Stimulated activated CD8-positive, alpha-beta memory T cell treated with anti-CD3 and anti-CD28 coated beads, Interleukin-12 subunit alpha, Interleukin-12 subunit beta, amount 100 ng/mL, for 4 hours (primary cell): Measurements from ENCODE around the gene RSPH9.

Source experiments
- DNase-seq: peaks from one replicate; pipeline ENCODE4 v3.0.0-alpha.2; 2020; ENCODE audit warnings: low read depth

RSPH9 gene

DNA sequence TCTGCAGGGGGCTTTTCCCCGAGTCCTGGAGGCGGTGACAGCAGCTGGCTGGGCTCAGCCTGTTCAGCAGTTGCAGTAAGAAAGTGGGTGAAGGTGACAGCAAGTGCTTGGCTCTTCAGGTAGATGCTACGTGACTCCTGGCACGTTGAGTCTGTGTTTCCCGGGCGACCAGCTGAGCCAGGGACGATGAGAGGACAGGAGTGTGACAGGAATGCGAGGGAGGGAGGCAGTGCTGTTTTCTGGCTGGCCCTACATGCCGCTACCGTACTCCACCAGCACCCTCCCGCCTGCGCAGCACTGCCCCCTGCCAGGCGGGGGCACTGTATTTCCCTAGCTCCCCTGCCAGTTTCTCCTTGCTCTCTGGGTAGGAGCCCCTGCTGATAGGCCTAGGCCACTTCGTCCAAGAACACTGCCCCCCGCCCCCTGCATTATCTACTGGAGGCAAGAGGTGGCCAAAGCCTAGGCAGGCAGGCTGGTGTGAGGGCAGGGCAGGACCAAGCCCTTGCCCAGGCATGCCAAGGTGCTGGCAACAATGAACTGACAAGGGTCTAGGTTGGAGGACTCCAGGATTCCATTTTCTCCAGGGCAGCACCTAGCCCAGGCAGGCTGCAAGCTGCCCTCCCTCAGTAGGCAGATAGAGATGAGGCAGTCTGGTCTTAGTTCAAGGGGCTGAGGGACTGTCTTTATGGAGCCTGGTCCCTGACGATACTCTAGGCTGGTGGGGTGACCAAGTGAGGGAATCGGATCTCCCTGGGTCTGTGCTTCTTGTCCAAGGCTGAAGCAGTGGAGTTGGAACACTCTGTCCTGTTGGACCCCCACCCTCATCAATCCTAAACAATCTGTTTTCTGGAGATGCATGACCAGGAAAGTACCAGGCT, 23.6 kb downstream of the RSPH9 start:
- DNase-seq, result no peak

DNA sequence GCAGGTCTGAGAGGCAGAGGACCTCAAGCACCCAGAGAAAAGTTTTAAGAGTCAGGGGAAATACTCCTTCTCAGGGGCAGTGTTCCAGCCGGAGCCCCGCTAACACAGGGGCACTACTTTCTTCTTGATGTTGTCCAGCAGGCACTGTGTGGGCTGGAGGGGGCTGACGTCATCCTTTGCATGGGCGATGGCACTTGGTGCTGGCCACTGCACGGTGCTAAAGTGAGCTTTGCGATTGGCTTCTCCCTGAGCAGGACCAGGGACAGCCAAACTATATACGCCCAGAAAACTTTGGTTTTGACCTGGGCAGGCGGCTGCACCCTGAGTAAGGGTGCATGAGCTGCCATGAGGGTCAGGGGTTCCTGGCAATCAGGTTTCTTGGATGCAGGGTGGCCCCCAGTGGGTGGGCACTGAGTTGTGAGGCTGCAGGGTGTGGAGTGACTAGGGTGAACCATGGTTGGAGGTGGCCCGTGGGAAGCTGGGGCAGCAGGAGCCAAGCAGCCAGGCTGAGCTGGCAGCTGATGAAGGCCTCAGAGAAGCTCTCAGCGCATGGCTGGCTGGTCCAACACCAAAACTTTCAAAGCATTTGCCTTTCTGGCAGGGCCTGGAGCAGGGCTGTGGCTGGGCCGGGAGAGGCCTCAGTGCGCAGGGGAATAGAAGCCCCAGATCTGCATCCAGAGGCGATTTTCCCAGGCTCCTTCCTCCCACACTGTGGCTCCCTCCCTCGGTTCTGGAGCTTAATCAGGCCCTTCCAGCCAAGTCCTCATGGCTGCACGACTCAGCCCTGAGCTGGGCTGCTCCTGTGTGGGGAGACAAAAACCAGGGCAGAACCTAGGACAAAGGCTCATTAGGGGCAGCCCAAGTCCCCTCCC, 24.4 kb downstream of the RSPH9 start:
- DNase-seq, result no peak

DNA sequence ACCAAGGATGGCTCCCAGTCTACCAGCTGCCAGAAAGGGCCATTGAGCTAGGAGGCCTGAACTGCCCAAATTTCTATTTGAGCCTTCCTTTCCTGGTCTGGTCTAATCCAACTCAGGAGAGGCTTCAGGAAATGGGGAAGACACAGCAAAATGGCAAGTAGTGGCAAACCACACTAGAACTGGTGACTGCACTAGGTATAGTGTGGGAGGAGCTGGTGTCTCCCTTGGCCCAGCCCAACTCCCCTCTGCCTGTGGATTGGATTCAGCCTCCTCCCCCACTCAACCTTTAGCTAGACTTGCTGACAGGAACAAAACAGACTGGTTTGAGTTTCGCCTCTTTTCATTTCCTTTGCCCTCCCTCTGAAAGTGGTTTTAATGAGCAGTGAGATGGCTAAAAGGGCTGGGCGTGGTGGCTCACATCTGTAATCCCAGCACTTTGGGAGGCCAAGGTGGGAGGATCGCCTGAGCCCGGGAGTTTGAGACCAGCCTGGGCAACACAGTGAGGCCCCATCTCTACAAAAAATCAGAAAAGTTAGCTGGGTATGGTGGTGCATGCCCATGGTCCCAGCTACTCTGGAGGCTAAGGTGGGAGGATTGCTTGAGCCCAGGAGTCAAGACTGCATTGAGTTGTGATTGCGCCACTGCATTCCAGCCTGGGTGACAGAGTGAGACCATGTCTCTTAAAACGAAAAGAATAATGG, 25.2 kb downstream of the RSPH9 start:
- DNase-seq, result no peak

GRCh38 chr6:43670623-43670986, 25.8 kb downstream of the RSPH9 start:
- DNase-seq, result no peak

DNA sequence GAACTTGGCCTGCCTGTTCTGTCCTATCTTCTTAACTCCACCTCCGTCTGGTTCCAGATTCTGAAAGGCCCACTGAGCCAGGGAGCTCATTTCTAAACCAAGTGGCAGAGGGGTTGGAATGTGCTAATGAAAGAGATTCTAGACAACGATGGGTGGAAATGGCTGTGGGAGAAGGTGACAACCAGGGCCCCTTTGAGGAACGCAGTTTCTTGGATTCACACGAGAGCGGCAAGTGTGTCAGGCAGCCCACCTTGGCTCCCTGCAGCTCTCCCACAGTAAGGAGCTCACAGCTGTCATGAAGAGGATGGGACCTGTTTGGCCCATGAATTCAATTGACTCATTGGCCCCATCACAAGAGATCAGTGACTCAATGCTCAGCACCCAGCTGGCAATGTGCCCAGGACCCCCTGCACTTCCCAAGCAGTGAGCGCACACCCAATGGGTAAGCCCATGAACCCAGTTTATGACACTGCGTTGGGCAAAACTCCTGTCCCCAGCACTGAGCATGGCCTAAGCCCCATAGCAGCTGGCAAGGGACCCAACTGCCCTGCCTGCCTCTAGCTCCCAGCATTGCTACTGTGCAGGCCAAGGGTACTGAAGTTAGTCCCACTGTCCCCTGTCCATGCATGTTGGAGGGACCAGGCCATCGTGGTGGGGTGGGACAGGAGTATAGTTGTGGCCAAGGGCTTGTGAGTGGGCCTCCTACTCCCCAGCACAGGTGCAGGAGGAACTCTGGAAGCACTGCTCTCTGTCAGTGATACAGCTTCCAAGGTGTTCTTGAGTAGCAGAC, 26.4 kb downstream of the RSPH9 start:
- no peak for DNase-seq

DNA sequence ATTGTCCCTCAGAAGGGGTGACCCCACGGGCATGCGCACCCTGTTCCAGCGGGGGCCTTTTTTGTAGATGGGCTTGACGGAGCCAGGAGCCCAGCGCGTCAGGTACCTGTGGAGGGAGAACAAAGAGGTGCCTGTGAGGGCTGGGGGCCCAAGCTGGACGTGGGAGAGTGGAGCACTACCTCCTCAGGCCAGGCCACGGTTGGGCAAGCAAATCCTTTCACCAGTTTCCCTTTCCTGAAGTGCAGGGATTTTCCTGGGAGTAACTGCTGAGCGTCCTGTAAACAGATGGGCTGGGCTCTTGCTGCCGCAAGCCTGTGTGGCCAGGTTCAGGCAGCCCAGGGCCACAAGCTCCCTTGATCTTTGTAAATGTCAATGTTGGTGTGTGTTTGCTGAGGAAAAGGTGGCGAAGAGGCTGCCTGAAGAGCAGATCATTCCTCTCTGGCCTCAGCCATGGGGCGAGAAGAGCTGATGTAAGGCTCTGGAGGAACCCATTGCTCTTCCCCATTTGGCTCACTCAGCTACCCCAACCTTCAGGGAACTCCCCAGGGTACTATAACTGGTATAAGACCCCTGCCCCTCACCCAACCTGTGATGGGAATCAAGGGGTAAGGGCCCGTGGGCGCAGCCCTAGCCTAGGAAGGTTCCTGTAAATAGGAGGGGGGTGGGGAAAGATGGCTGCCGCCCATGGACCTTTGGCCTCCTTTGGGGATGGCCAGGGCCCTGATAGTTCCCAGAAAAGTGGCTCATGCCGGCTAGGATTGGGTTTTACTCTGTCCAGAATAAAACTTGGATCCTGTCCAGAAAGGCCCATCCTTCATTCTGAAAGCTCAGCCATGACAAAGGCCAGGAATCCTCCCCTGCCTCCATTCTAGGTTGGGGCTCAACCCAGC, 27.2 kb downstream of the RSPH9 start:
- DNase-seq, result no peak

DNA sequence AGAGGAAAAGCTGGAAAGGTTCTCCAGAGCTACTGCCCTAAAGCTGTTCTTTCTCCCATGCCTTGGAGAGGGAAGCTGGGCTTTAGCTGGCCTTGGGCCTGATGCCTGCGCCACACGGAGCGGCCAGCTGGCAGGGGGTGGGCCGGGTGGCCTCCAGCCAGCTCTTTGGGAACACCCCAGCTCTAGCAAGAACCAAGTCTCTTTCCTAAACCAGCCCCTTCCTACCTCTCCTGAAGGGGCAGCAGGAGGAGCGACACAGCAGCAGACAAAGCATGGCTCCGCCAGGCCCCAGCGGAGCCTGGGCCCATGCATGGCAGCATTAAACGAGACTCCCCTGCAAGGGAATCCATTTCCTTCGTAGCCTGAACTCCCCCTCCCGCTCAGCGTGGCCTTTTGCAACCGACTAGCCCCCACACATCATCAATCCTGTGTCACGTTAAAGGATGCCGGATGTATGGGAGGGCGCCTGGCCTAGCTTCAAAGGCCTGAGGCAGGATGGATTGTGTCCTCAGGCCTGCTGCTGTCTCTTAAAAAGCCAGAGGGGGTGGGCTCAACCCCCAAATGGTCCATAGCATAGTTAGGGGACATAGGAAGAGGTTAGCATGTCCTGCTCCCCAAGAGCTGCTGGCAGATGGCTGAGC, 28.7 kb downstream of the RSPH9 start:
- DNase-seq, result no peak

DNA sequence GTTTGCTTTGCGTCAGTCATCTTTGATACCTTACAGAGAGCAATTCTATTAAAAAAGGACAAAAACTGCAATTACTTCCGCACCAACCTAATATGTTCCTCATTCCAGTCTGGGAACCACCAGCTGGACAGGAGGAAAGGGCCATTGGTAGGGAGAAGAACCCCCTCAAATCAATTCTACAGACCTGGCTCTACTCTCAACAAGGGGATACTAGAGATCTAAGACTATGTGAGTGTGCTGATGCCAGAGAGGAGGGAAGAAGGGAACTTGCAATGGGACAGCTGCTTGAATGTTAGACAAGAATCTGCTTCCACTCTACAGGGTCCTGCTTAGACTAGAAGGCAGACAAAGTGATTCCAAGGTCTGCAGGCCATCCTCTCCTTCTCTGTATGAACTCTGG, 29.5 kb downstream of the RSPH9 start:
- no peak for DNase-seq

DNA sequence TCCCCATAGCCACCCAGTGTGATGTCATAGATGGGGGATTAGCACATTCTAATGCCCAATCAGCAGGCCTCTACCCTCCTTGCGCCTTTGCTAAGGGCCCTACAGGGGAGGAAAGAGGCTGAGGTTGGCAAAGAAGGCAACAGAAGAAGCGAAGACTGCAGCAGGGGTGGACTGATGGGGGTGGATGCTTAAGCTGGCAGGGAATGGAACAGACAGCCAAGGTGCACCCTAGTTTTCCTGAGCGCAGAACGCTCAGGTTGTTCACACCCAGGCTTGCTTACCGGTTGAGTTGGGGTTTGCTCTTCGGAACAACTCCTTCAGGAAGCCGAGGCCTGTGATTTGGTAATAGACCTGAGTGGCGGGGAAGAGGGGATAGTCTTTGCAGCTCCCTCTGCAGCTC, 30.1 kb downstream of the RSPH9 start:
- no peak for DNase-seq

DNA sequence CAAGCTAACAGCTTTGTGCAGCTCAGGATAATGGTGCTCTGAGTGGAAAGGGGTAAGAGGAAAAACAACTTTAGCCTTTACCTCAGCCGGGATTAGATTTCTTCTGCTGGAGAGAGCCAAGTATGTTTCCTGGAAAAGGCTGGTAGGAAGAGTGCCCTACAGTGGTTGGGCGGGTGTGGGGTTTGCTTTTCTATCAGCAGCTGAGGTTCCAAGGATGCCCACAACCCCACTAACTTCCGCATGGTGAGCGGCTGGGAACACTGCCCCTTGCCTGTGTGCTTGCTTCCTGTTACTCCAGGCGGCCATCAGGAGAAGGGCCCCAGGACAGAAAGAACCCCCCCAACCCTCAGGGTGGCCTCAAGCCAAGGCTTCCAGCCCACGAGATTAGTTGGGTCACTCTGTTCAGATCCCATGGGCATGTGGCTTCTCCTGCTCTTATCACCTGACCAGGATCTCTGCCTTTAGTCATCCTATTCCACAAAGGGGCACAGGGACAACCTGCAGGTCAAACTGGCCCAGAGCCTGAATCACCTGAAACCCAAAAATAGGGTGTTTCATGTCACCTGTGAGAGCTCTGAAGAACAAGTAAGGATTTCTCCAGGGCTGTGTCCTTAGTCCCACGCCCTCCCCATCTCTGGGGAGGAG, 32.2 kb downstream of the RSPH9 start:
- no peak for DNase-seq

- DNase-seq, result no peak
Observed at GRCh38 chr6:43677759-43678158, 32.9 kb downstream of the RSPH9 start.

DNA sequence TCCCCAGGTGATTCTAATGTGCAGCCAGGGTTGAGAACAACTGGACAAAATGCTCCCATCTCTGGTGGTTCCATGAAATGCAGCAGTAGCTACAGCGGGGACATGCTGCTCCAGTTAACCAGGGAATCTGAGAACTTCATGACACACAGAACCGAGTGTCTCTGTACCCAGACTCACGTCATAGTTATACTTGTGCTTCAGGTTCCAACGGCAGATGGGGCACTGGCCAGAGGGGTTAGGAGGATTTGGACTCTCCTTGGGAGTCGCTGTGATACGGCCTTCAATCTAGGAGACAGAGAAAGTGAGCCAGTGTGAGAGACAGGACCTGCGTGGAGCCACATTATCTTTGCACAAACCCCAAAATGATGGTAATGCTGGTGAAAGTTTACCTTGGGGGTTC, 33.5 kb downstream of the RSPH9 start:
- no peak for DNase-seq

GRCh38 chr6:43679057-43679456, 34.2 kb downstream of the RSPH9 start:
- DNase-seq, result no peak

DNA sequence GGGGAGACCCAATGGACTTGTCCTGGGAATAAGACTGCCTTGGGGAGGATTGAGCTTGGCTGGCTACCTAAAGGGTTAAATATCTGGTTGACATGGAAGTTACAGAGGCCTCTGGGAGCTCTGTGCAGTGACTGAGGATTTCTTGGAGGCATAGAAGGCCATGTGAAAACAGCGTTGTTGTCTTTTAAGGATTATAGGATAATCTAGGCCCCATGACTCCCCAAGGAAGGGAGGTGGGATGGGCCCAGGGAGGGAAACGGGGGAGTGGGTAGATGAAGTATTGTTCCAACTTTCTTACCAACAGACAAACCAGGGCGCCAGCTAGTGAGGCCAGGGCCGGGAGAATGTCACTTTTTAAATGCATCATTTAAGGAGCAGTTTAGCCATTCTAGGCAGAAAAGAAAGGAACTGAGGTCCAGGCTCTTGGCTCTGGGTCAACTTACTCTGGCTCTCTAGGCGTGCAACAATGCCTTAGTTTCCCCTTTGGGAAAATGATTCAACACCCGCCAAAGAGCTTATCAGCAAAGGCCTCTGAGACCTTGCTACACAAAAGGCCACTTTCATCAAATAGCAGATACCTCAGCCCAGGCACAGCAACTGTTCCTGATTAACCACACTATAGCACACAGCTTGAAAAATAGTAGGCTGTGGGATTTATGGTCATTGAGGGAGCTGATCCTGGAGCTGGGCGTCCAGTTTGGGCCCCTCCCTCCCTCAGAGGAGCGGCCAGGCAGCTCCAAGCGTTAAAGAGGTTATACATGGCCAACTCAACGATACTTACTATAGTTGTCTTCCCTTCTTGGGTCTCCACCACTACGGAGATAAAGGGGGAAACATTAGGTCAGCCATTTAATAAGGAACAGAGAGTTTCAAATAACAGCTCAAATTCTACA, 35.7 kb downstream of the RSPH9 start:
- no peak for DNase-seq

DNA sequence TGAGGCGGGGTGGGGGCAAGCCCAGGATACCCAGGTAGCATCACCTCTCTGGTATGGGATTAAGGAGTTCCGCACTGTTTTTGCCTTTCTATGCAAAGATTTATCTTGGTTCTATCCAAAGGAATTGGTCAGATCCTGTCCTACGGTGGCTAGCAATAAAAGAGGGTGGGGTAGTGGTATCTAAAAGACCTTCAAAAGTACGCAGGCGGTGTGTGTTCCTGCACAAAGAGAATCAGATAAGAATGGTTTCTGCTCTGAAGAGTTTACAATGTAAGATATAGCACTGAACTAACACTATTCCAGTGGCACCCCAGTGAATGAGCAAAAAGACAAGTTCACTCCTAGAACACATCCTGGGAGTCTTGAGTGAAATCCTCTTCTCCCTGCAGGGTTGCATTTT, 36.5 kb downstream of the RSPH9 start:
- no peak for DNase-seq

DNA sequence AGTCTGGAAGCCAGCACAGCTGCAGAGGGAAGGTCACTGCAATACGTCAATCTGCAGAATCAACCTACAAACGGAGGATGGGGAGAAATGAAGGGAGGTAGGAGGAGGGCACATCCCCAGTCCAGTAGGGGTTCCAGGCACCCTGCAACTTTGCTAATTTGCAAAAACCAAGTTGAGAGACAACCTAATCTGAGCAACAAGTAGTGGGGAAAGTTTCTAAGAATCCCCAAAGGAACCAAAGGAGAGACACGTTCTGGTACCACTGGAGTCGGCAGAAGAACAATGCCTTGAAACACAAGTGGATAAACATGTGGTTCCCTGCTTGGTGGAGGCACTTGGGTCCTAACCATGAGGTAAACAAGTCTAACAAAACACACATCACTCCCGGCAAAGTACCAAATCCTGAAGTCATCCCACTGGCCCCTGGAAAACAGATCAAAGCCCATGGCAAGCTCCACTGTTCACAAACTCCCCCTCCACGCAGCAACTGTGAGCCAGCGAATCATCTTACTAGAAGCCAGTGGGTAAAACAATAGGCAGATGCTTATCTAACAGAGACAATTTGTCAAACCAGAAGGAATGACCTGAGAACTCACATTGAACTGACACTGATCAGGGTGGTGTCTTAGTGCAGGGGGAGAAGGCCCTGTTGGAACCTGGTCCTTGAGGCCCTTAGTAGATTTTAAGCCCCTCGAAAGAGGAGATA, 38.0 kb downstream of the RSPH9 start:
- DNase-seq, result no peak

DNA sequence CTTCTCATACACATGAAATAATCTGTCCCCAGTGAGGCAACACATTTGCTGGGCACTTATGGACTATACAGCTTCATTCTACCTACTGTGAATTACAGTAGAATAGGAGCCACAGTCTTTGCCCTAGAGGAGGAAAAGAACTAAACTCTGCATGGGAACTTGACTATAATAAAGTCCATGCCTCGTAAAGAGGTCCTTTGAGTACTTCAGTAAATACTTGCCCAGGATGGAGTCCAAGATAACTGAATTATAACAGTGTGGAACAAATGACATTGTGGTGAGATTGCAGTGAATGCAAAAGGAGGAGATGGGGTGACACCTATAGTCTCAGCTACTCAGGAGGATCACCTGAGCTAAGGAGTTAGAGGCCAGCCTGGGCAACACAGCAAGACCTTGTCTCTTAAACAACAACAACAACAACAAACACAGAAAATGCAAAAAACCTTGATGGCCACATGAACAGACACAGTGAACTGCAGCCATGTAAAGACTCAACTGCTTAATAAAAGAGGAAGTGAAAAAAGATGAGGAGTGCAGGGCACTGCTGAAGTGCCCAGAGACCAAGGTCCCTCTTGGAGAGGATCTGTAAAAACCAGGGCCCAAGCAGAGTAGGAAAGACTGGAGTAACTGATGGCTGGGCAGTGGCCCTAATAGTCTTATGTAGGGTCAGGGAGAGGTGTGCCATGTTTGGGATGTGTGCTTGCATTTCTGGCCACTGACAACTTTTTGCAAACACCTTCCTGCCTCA, 39.0 kb downstream of the RSPH9 start:
- DNase-seq, result no peak
